K562 (cell line): ENCODE data around the gene SLC3A2. TPM values are rescaled to one million over a fixed set of nuclear protein-coding genes. Genes with fewer than 3 reads are reported as not detected.
A peak's percentile ranks its signal among the peaks of the same experiment; 100 is the strongest.

ENCODE experiments used
- BMI1 ChIP-seq: fragments of 150-350 bp; IDR thresholded peaks from 2 replicates; pipeline ENCODE4 v1.6.1; 2014; ENCODE audit warnings: low read length
- CAMTA2 ChIP-seq: fragments of 250-450 bp; sonication (Bioruptor Pico); conservative IDR thresholded peaks from 2 replicates; pipeline ENCODE4 v1.5.1; 2022
- CHCHD3 ChIP-seq: fragments of 250-450 bp; sonication (Bioruptor Pico); IDR thresholded peaks from 2 replicates; pipeline ENCODE4 v2.1.2; 2022; ENCODE audit warnings: mild to moderate bottlenecking
- HNRNPUL1 ChIP-seq: fragments of 200-400 bp; formaldehyde crosslinking; IDR thresholded peaks from 2 replicates; pipeline ENCODE4 v1.6.1; 2017; ENCODE audit warnings: low read length
- KDM5B ChIP-seq: fragments of 200-600 bp; sonication (generic); IDR thresholded peaks from 2 replicates; pipeline ENCODE4 v1.6.1; 2012; ENCODE audit warnings: low read depth, mild to moderate bottlenecking, moderate library complexity, low read length, control low read depth, inconsistent platforms; ENCODE audit not compliant: insufficient replicate concordance
- MCM7 ChIP-seq, 2 experiments: fragments of 450-650 bp; IDR thresholded peaks; 2 replicates each; pipeline ENCODE4 v1.6.1; 2016 to 2018
- PURB ChIP-seq: sonication (generic); formaldehyde crosslinking; IDR thresholded peaks from 2 replicates; pipeline ENCODE4 v1.9.0; 2021; ENCODE audit warnings: low read depth, mild to moderate bottlenecking, missing genetic modification reagents
- RNF2 ChIP-seq: sonication (generic); IDR thresholded peaks from 2 replicates; pipeline ENCODE4 v1.6.1; 2016
- SMARCB1 ChIP-seq: IDR thresholded peaks from 2 replicates; pipeline ENCODE4 v1.6.1; 2011; ENCODE audit warnings: improper control_type of control experiment, low read depth; ENCODE audit not compliant: insufficient read length
- SNIP1 ChIP-seq: fragments of 450-650 bp; IDR thresholded peaks from 2 replicates; pipeline ENCODE4 v1.7.1; 2017; ENCODE audit warnings: low read depth, mild to moderate bottlenecking
- TBP ChIP-seq: optimal IDR thresholded peaks from 2 replicates; pipeline ENCODE3; 2011; ENCODE audit warnings: low read depth, low read length, improper control_type of control experiment
- THRAP3 ChIP-seq: fragments of 450-650 bp; IDR thresholded peaks from 2 replicates; pipeline ENCODE4 v1.6.1; 2016; ENCODE audit warnings: mild to moderate bottlenecking, inconsistent platforms, borderline replicate concordance
- ZBTB1 ChIP-seq: sonication (generic); formaldehyde crosslinking; IDR thresholded peaks from 2 replicates; pipeline ENCODE4 v1.8.1; 2023; ENCODE audit warnings: missing genetic modification reagents, low read depth, mild to moderate bottlenecking, borderline replicate concordance
- polyA plus RNA-seq, 8 experiments: library from polyadenylated mRNA; depleted of rRNA in 4 of 8; stranded (reverse) in 5 of 8; unstranded in 3 of 8; fragments of >200 nt; fragmentation: Nextera tagmentation in 2 of 8; fragmentation: Illumina TruSeq in 1 of 8; extraction: Ambion mirVana in 2 of 8; extraction: Trizol in 1 of 8; gene quantifications; 2 replicates each; pipeline versions ENCODE4 v1.2.1 to v1.2.3, GENCODE V29; 2011 to 2014; ENCODE audit warnings: inconsistent platforms in 1 of 8, missing spikeins in 1 of 8
- total RNA-seq, 7 experiments: library from RNA; depleted of rRNA in 6 of 7; stranded (reverse); fragments of >200 nt in 6 of 7; fragmentation: Illumina TruSeq in 2 of 7; extraction: Trizol in 2 of 7; gene quantifications; 2 replicates each; pipeline versions ENCODE4 v1.2.1 to v1.2.3, GENCODE V29; 2011 to 2021; ENCODE audit warnings: low replicate concordance in 1 of 7
- TF ChIP-seq, protein P1 (sequence below): fragments of 250-450 bp; sonication (Bioruptor Pico); IDR thresholded peaks from 2 replicates; pipeline ENCODE4 v1.4.0; 2020; ENCODE audit warnings: mild to moderate bottlenecking
- TF ChIP-seq, protein P2 (sequence below): fragments of 250-450 bp; sonication (Bioruptor Pico); IDR thresholded peaks from 2 replicates; pipeline ENCODE4 v1.4.0; 2020; ENCODE audit warnings: mild to moderate bottlenecking, moderate library complexity, borderline replicate concordance
- TF ChIP-seq, protein P3 (sequence below), 2 experiments: fragments of 450-650 bp in 1 of 2; IDR thresholded peaks; 2 replicates each; pipeline ENCODE4 v1.6.1; 2011 to 2017; ENCODE audit warnings: low read depth in 2 of 2, antibody characterized with exemption in 1 of 2, borderline replicate concordance in 1 of 2, low read length in 1 of 2, mild to moderate bottlenecking in 1 of 2, mixed read lengths in 1 of 2; ENCODE audit not compliant: control insufficient read depth in 1 of 2
- TF ChIP-seq, protein P4 (sequence below): sonication (generic); formaldehyde crosslinking; IDR thresholded peaks from 2 replicates; pipeline ENCODE4 v1.8.1; 2023; ENCODE audit warnings: mild to moderate bottlenecking, missing genetic modification reagents

SLC3A2 gene
- total and polyA plus RNA-seq, 9 of the 15 experiments (the other 6 are each of a cell fraction or from before 2014, with no cell fraction given): 20.0 to 296 (median 214) TPM

DNA sequence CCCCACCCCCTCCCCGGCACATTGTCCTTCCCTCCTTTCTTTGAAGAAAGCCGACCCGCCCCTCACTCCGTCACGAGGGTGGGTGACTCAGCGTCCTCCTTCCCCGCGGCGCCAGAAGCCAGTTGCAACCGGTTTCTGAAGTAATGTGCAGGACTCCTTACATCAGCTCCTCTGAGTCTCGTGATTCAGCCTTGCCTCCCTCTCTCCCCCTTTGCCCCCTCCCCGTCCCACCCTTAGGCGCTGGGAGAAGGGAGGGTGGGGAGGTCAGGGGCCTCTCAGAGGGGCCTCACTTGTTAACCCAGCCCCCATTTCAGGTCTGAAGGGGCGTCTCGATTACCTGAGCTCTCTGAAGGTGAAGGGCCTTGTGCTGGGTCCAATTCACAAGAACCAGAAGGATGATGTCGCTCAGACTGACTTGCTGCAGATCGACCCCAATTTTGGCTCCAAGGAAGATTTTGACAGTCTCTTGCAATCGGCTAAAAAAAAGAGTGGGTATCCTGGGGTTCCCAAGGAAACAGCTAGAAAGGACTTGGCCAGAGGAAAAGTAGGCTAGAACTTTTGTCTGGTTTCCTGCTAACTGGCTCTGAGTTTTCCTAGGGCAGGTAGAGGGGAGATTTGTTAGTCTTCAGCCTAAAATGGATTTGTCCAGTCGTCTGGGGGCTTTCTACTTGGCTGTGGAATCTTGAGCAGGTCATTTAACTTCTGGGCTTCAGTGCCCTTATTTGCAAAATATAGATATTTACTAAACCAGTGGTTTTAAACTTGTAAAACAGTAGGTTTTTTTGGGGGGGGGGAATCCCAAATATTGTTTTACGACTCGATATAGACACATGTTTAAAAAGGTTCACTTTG is 1.1 kb downstream of the SLC3A2 start (continued):
- TF ChIP-seq, protein P1, sequence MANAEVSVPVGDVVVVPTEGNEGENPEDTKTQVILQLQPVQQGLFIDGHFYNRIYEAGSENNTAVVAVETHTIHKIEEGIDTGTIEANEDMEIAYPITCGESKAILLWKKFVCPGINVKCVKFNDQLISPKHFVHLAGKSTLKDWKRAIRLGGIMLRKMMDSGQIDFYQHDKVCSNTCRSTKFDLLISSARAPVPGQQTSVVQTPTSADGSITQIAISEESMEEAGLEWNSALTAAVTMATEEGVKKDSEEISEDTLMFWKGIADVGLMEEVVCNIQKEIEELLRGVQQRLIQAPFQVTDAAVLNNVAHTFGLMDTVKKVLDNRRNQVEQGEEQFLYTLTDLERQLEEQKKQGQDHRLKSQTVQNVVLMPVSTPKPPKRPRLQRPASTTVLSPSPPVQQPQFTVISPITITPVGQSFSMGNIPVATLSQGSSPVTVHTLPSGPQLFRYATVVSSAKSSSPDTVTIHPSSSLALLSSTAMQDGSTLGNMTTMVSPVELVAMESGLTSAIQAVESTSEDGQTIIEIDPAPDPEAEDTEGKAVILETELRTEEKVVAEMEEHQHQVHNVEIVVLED (CRISPR knock-in tag): no peak
- TF ChIP-seq CHCHD3 (0 out of 2 replicates have a peak, but pooled peaks have one; percentile 29), TBP (peak; percentile 69), PURB (CRISPR knock-in tag) (no peak), THRAP3 (0 out of 2 replicates have a peak, but pooled peaks have one; percentile 25), MCM7 (IDR thresholded peaks at IDR 0.05) (no peak), CAMTA2 (no peak), SMARCB1 (no peak), RNF2 (0 out of 2 replicates have a peak, but pooled peaks have one; percentile 73), ZBTB1 (0 out of 2 replicates have a peak, but pooled peaks have one; percentile 17), SNIP1 (no peak; the same call in 1 of the 2 replicates), BMI1 (no peak), HNRNPUL1 (no peak), KDM5B (peak; percentile 52)
- TF ChIP-seq, protein P2, sequence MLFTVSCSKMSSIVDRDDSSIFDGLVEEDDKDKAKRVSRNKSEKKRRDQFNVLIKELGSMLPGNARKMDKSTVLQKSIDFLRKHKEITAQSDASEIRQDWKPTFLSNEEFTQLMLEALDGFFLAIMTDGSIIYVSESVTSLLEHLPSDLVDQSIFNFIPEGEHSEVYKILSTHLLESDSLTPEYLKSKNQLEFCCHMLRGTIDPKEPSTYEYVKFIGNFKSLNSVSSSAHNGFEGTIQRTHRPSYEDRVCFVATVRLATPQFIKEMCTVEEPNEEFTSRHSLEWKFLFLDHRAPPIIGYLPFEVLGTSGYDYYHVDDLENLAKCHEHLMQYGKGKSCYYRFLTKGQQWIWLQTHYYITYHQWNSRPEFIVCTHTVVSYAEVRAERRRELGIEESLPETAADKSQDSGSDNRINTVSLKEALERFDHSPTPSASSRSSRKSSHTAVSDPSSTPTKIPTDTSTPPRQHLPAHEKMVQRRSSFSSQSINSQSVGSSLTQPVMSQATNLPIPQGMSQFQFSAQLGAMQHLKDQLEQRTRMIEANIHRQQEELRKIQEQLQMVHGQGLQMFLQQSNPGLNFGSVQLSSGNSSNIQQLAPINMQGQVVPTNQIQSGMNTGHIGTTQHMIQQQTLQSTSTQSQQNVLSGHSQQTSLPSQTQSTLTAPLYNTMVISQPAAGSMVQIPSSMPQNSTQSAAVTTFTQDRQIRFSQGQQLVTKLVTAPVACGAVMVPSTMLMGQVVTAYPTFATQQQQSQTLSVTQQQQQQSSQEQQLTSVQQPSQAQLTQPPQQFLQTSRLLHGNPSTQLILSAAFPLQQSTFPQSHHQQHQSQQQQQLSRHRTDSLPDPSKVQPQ: no peak
- TF ChIP-seq, protein P3, sequence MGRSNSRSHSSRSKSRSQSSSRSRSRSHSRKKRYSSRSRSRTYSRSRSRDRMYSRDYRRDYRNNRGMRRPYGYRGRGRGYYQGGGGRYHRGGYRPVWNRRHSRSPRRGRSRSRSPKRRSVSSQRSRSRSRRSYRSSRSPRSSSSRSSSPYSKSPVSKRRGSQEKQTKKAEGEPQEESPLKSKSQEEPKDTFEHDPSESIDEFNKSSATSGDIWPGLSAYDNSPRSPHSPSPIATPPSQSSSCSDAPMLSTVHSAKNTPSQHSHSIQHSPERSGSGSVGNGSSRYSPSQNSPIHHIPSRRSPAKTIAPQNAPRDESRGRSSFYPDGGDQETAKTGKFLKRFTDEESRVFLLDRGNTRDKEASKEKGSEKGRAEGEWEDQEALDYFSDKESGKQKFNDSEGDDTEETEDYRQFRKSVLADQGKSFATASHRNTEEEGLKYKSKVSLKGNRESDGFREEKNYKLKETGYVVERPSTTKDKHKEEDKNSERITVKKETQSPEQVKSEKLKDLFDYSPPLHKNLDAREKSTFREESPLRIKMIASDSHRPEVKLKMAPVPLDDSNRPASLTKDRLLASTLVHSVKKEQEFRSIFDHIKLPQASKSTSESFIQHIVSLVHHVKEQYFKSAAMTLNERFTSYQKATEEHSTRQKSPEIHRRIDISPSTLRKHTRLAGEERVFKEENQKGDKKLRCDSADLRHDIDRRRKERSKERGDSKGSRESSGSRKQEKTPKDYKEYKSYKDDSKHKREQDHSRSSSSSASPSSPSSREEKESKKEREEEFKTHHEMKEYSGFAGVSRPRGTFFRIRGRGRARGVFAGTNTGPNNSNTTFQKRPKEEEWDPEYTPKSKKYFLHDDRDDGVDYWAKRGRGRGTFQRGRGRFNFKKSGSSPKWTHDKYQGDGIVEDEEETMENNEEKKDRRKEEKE (IDR thresholded peaks at IDR 0.05; ENCODE audit: borderline replicate concordance in 1 of 2, control insufficient read depth in 1 of 2, low read depth in 2 of 2, low read length in 1 of 2): 0 out of 4 replicates have a peak, but pooled peaks of 1 of the 2 experiments have one; percentile 27
- TF ChIP-seq, protein P4, sequence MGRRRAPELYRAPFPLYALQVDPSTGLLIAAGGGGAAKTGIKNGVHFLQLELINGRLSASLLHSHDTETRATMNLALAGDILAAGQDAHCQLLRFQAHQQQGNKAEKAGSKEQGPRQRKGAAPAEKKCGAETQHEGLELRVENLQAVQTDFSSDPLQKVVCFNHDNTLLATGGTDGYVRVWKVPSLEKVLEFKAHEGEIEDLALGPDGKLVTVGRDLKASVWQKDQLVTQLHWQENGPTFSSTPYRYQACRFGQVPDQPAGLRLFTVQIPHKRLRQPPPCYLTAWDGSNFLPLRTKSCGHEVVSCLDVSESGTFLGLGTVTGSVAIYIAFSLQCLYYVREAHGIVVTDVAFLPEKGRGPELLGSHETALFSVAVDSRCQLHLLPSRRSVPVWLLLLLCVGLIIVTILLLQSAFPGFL (CRISPR knock-in tag): no peak
